Measurements from ENCODE around the gene AP1M1.
"Not testable (repeated sequence)": the region's sequence is repeated elsewhere in the genome, so short reads cannot be mapped to it uniquely, and the experiment has no call there.

AP1M1 gene

DNA sequence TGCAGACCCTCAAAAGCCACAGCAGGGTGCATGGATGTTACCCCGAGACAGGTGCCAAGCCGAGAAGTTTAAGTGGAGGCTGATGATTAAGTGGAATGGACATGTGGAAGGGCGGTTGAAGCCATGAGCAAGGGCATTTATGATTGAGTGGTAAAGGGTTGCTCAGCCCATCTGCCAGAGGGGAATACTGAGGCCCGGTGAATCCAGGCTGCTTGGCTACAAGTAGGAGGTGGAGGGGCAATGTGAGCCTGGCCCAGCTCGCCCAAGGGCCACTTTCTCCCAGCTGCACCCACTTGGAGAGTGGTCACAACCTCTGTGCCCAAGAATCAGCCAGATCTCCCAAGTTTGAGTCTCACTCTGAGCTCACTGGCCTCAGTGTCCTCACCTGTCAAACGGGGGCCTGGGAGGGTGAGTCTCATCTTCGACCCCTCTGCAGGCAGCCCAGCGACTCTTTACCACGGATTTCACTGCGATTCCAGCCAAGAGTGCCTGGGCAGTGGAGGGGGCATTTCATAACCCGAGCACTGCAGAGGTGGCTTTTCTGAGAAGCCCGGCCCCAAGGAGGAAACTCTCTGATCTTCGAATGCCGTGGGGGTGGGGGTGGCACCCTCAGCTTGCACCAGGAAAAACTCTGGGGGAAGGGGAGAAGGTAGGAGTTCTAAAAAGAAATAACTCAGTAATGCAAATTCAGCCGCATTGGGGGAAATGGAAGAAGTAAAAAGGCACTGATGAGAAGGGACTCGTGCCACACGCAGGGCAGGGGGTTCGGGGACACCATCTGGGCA lies 64.1 kb downstream of the AP1M1 start:
- DNase-seq (ENCODE audit: low read depth in 2 of 2) = no peak

DNA sequence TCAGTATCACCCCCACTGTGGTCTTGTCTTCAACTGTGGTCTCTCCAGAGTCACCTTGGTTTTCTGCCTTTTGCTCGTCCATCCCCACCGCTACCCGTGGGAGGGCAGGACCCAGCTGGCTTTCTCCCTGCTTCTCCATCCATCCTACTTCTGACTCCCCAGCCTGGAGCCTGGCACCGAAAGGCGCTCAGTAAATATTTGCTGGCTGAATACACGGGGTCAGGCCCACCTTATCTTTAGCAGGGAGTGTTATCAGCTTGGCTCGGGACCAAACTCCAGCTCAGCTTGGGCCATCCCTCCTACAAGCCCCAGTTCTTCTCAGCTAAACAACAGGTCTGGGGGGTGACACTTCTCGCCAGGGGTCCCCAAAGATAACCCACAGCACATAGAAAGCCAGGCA lies 64.9 kb downstream of the AP1M1 start:
- no peak for DNase-seq (ENCODE audit: low read depth in 2 of 2)

DNA sequence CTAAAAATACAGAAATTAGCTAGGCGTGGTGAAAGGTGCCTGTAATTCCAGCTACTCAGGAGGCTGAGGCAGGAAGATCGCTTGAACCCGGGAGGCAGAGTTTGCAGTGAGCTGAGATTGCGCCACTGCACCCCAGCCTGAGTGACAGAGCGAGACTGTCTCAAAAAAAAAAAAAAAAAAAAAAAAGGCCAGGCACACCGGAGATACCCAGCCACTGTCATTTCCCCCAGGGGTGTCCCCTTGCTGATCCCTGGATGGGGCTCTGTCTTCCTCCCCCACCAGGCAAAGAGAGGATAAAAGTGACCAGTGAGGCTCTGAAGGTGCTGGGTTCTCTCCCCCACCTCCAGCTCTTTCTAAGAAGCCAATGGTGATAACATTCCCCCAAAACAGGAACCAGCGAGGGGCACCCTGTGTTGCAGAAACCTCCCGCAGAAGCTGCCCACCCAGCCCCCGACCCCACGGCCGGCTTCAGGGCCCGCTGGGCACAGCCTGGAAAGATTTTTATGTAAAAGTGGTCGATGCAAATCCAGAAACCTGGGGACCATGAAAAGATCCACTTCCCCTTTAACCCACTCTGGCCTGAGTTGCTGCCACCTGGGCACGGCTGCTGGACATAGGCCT lies 65.5 kb downstream of the AP1M1 start:
- DNase-seq (ENCODE audit: low read depth in 2 of 2) = no peak

DNA sequence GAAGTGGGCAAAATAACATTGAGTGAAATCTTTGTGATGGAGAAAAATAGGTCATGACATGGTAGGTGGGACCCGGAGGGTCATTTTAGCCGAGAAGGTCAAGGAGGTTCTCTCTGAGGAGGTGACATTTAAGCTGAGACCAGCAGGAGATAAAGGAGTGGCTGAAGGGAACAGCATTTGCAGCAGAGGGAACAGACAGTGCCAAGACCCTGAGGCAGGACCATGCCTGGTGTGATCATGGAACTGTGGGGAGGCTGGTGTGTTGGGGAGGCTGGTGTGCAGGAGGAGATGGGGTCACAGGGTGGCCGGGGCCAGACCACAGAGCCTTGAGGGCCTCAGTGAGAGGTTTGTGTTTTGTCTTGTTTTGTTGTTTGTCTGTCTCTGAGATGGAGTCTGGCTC lies 67.5 kb downstream of the AP1M1 start:
- DNase-seq (ENCODE audit: low read depth in 2 of 2) = no peak

DNA sequence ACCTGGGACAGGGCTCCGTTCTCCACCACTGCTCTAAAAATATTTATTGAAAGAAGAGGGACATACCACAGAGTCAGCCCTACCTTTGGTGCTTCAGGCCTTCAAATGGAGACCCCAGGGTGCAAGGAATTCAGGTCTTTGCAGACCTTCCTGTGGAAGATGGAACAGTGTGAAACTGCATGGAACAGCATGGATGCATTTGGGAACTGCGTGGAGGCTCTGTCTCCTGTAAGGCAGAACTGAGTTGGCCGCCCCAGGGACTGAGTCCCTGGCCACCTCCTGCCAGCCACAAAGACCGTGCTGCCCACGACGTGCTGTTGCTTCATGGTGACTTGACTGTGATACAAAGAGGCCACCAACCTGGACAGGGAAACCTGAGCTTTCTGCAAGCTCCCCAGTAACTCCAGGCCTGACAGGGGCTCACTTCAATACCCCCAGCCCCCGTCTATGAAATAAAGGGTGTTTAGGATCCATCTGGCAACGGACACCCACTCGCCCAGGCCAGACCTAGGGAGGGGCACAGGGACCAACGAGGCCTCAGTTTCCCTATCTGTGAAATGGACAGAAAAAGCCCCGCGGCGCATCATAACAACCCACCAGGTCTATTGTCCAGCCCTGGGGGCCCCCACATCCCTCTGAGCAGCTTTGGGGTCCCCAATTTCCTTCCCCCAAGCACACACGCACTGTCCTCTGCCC lies 68.3 kb downstream of the AP1M1 start:
- DNase-seq (ENCODE audit: low read depth in 2 of 2) = no peak

DNA sequence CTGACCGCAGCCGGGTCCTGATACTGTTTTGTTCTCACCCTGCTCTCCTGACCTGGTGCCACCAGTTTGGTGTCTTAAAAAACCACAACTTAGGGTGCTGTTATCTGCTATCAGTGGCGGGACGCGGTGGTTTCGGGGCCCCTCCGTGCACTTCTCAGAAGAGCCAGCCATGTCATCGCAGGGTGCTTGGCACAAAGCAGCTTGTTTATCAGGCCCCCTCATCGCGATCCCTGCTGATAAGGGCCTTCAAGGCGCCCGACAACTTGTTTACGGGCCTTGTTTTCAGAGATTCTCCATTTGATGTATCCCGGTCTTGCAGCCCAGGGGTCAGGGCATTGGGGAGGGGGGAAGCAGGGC lies 68.9 kb downstream of the AP1M1 start:
- DNase-seq (ENCODE audit: low read depth in 2 of 2) = peak; percentile 28 to 37

DNA sequence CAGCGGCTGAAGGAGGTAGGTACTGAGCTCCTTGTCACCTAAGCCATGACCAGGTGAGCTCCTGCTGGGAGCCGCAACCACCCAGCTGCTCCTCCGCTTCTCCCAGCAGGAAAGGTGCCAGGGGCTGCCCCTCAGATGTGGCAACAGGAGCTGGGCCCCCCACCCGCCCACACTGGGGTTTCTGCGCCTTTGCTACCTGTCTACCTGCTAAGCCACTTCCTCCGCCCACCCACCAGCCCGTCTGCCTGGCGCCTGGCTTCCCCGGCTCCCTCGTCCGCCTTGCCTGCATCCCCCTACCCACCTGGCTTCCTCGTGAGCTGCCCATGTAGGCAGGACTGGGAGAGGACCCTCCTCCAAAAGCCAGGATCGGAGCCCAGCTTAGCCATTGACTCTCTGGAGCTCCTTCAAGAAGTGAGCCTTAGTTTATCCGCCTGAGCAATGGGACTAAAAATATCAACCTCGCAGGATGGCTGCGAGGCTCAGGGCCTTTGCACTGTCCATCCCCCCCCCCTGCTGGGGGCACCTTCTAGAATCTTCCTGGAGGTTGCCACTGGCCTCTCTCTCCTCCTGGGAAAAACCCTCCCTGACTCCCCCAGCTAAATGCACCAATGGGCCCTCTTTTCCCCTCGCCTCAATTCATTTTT lies 71.1 kb downstream of the AP1M1 start:
- no peak for DNase-seq (ENCODE audit: low read depth in 2 of 2)

DNA sequence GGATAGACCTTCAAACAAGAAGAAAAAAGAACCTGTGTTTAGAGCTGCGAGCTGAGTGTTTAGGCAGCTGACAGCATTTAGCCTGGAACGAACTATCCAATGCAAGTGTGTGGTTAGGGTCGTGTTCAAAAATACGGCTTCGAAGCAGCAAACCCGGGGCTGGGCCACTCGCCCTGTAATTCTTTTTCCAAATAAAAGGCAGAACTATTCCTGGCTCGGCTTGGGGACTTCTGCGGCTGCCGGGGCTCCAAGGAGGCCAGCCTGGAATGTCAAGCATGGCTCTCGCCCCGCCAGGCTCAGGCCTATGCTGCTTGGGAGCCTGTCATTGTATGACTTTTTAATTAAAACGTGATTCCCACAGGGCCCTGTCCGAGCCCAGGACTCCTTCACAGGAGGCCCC lies 75.2 kb downstream of the AP1M1 start:
- no peak for DNase-seq (ENCODE audit: low read depth in 2 of 2)

DNA sequence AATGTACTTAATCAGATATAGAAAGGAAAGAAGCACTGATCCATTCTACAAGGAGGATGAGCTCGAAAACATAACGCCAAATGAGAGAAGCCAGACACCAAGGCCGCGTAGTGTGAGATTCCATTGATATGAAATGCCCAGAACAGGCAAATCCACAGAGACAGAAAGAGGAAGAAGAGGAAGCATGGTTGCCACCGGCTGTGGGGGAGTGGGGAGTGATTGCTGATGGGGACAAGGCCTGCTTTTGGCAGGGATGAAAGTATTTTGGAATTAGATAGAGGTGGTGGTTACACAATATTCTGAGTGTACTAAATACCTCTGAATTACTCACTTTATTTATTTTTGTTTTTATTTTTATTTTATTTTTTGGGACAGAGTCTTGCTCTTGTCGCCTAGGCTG lies 76.7 kb downstream of the AP1M1 start:
- DNase-seq (ENCODE audit: low read depth in 2 of 2) = no peak

DNA sequence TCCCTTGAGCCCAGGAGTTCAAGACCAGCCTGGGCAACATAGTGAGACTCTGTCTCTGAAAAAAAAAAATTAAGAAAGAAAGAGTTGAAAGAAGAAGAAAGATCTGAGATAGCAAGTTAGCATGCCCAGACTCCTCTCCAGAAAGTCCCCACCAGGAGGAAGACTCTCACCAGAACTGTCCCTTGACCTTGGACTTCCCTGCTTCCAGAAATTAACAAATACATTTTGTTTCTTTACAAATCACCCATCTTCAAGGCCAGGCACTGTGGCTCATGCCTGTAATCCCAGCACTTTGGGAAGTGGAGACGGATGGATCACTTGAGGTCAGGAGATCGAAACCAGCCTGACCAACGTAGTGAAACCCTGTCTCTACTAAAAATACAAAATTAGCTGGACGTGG lies 82.6 kb downstream of the AP1M1 start:
- no peak for DNase-seq (ENCODE audit: low read depth in 2 of 2)

DNA sequence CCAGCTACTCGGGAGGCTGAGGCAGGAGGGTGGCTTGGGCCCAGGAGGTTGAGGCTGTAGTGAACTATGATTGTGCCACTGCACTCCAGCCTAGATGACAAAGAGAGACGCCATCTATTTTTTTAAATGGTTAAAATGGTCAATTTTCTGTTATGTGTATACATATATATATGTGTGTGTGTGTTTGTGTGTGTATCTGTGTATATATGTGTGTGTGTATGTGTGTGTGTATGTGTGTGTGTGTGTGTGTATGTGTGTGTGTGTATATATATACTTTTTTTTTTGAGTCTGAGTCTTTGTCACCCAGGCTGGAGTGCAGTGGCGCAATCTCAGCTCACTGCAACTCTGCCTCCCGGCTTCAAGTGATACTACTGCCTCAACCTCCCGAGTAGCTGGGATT lies 84.0 kb downstream of the AP1M1 start:
- no peak for DNase-seq (ENCODE audit: low read depth in 2 of 2)

DNA sequence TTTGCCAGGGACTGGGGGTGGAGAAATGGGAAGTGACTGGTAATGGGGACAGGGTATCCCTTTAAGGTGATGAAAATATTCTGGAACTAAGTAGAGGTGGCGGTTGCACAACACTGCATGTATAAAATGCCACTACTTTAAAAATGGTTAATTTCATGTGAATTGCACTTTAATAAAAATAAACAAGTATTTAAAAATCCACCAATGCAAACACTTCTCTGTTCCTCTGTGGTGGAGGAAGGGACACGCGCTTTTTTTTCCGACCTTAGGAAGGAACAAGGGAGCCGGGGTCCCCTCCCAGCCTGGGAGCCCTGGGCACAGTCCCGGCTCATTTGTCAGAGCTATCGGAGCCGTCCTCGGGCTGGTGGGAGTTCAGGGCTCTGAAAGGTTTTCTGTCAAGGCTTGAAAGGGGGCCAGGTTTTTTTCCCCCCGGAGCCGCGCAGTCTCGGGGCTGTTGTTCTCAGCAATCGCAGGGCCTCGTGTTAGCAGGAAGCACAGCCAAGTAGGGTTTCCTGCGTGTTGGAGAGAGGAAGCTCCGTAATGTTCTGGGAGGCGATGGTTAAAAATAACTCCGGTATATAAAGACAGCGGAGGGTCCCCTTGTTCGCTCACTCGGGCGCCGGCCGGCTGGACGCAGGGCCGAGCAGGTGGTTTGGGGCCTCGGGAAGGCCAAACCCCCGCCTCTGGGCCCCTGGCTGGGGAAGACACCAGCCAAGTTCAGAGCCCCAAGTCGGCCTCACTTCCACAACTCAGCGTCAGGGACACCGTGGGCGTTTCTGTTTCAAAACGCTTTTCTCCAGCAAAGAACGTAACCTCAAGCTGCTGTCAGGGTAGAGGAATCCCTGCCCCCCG lies 85.7 kb downstream of the AP1M1 start:
- peak; percentile 72 to 74 for DNase-seq (ENCODE audit: low read depth in 2 of 2)

DNA sequence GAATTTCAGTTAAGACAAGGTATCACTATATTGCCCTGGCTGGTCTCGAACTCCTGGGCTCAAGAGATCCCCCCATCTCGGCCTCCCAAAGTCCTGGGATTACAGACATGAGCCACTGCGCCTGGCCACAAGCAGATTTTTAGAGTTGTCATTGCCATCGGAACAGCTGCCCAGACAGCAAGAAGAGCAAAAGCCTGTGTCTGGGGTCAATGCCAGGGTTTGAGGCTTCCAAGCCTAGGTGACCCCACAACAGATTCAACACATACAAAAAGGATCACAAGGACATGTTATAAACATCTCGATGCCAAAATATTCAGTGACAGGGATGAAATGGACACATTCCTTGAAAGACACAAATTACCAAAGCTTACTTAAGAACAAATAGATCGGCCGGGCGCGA lies 86.8 kb downstream of the AP1M1 start:
- no peak for DNase-seq (ENCODE audit: low read depth in 2 of 2)

DNA sequence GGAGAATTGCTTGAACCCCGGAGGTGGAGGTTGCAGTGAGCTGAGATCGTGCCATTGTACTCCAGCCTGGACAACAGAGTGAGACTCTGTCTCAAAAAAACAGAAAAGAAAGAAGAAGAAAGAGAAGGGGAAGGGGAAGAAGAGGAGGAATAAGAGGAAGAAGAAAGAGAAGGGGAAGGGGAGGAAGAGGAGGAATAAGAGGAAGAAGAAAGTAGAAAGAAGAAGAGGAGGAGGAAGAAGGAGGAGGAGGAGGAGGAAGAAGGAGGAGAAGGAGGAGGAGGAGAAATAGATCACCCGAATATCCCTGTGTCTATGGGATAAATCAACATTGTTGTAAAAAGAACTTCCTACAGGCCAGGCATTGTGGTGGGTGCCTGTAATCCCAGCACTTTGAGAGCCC lies 87.4 kb downstream of the AP1M1 start:
- DNase-seq (ENCODE audit: low read depth in 2 of 2) = not testable (repeated sequence)

DNA sequence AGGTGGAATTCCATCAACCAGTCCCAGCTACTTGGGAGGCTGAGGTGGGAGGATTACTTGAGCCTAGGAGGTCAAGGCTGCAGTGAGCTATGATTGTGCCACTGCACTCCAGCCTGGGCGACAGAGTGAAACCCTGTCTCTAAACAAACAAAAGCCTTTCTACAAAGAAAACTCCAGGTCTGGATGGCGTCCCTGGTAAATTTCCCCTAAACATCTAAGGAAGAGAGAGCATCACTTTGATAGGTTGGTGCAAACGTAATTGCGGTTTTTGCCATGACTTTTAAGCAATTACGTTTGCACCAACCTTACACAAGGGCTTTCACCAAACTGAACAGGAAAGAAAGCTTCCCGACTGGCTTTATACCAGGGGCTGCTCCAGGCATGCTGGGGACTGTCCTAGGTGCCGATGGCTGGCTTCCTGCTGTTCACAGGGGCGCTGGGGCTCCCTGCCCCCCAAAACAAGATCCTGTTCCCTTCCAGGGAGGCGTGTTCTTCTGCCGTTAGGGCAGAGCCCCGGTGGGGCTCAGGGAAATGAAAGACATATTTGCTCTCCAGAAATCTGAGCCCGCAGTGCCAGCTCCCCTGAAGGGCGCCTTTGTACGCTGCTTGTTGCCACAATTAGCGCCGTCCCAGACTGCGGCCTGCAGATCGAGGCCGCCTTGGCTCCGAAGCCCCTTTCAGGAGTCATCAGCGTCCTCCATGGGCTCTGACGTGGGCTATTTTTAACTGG lies 88.2 kb downstream of the AP1M1 start:
- no peak for DNase-seq (ENCODE audit: low read depth in 2 of 2)

DNA sequence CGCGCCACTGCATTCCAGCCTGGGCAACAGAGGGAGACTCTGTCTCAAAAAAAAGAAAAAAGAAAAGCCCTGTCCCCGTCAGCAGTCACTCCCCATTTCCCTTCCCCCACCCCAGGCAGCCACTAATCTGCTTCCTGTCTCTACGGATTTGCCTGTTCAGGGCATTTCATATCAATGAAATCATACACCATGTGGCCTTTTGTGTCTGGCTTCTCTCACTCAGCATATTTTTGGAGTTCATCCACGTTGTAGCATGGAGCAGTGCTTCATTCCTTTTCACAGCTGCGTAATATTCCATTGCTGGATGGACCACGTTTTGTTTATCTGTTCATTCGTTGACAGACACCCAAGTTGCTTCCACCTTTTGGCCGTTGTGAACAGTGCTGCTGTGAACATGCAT lies 90.8 kb downstream of the AP1M1 start:
- DNase-seq (ENCODE audit: low read depth in 2 of 2) = no peak

DNA sequence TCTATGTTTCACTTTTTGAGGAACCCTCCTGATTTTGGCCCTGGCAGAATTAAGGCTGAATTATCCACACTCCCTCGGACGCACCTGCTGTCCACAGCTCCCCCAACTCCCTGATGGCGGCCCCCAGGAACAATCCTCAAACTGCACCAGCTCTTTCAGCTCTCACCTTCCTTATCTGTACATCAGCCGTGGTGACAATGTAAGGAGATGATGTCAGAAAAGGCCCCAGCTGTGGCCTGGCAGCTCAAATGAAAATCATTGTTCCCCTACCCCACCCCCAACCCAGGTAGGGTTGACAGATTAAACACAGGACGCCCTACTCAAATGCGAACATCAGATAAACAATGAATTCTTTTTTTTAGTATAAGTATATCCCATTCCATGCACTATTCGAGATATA lies 91.9 kb downstream of the AP1M1 start:
- DNase-seq (ENCODE audit: low read depth in 2 of 2) = no peak

DNA sequence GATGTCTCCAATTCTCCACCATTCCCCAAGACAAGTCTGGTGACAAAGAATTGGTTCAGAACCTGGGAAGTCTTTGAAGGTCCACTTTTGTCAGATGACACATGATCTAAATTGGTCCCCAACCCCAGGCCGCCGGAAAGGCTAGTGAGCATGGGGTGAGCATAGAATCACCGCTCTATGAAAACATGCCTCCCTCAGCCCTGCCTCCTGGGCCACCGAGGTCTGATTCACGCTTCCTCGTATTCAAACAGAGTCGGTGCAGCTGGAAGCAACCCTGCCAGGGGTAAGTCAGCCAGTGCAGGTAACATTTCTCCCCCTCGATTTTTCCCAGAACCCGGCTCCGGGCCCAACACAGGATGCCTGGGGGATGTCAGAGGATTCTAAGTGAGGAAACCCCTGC lies 93.0 kb downstream of the AP1M1 start:
- no peak for DNase-seq (ENCODE audit: low read depth in 2 of 2)

DNA sequence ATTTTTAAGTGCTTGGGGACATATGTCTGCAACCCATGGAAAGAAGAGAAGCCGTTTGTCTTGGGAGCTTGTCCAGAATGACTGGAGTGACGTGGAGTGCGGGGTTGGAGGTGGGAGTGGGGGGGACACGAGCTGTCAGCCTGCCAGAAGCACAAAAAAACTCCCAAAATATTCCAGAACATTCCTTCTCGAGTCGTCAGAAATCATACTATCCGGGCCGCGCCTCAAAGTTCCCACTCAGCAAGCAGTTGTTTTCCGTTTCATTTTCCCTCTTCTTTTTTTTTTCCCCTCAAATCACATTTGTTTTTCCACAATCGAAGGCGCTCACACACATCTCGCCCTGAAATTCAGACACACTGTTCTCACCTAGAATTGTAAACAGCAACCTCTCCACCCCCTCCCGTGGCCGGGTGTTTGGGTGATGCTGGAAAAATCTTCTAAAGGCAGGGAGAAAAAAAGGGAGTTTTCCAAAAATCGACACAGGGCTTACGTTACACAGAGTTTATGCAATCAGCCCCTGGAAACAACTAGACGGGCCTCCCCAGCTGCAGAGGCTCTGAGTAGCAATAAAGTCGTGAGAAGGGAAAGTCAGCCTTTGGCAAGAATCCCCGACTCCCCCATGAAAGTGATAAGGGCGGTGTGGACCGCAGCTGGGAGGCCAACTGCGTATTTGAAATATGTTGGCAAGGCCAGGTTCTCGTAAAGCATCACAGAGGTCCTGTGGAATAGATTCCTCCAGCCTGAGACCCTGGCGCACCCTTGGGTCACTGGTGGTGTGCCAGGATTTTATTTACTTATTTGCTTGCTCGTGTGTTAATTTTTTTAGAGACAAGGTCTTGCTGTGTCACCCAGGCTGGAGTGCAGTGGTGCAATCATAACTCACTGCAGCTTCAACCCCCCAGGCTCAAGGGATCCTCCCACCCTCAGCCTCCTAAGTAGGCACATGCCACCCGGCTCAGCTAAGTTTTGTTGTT lies 95.7 kb downstream of the AP1M1 start:
- no peak for DNase-seq (ENCODE audit: low read depth in 2 of 2)

DNA sequence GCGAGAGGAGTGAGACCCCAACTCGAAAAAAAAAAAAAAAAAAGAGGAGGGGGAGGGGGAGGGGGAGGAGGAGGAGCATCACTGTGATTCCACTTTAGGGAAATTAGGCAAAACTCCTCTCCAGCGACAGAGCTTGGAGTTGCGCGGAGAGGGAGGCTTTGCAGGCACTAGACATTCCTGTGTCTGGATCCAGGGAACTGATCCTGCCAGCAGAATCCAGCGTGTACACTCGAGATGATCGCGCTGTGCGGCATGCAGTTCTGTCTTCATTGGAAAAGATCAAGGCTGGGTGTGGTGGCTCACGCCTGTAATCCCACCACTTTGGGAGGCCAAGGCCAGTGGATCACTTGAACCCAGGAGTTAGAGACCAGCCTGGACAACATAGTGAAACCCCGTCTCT lies 97.3 kb downstream of the AP1M1 start:
- DNase-seq (ENCODE audit: low read depth in 2 of 2) = no peak
